Fibroblast of lung (primary cell): ENCODE data around the gene PHF2. TPM values are rescaled to one million over a fixed set of nuclear protein-coding genes. Genes with fewer than 3 reads are reported as not detected.

ENCODE experiments used
- DNase-seq, 2 donors: peaks; one replicate each; pipeline versions ENCODE4 v3.0.0 to v3.0.0-alpha.2; 2010; ENCODE audit warnings: low read depth in 2 of 2
- H2AFZ ChIP-seq: 2 replicates; pipeline ENCODE4 v1.5.1; 2012; ENCODE audit warnings: low read length, control low read depth, inconsistent platforms
- H3K27ac ChIP-seq: 2 replicates; pipeline ENCODE4 v1.5.1; 2011; ENCODE audit warnings: low read length, control low read depth; ENCODE audit not compliant: insufficient read depth
- H3K27me3 ChIP-seq: 2 replicates; pipeline ENCODE4 v1.5.1; 2011; ENCODE audit warnings: mild to moderate bottlenecking, low read length; ENCODE audit not compliant: control insufficient read depth, insufficient read depth
- H3K36me3 ChIP-seq: 2 replicates; pipeline ENCODE4 v1.5.1; 2011; ENCODE audit warnings: low read length; ENCODE audit not compliant: control insufficient read depth, insufficient read depth
- H3K4me1 ChIP-seq: 2 replicates; pipeline ENCODE4 v1.5.1; 2011; ENCODE audit warnings: low read length; ENCODE audit not compliant: control insufficient read depth, insufficient read depth; ENCODE audit errors: extremely low read depth
- H3K4me2 ChIP-seq: 2 replicates; pipeline ENCODE4 v1.5.1; 2011; ENCODE audit warnings: low read length, control low read depth; ENCODE audit not compliant: insufficient read depth; ENCODE audit errors: extremely low read depth
- H3K4me3 ChIP-seq, 4 experiments: fragments of 200-600 bp in 1 of 4; sonication (generic) in 1 of 4; replicated peaks in 1 of 4; 2 replicates each; pipeline ENCODE4 v1.5.1; 2011 to 2016; ENCODE audit warnings: low read length in 4 of 4, low read depth in 3 of 4, mild to moderate bottlenecking in 3 of 4, control low read depth in 2 of 4, inconsistent platforms in 1 of 4, mixed read lengths in 1 of 4; ENCODE audit not compliant: insufficient read depth in 1 of 4; ENCODE audit errors: control extremely low read depth in 1 of 4
- H3K79me2 ChIP-seq: 2 replicates; pipeline ENCODE4 v1.5.1; 2012; ENCODE audit warnings: mild to moderate bottlenecking, low read length, inconsistent platforms; ENCODE audit not compliant: control insufficient read depth, insufficient read depth
- H3K9ac ChIP-seq: 2 replicates; pipeline ENCODE4 v1.5.1; 2011; ENCODE audit warnings: mild to moderate bottlenecking, low read length, control low read depth; ENCODE audit not compliant: insufficient read depth
- H3K9me3 ChIP-seq: 2 replicates; pipeline ENCODE4 v1.5.1; 2012; ENCODE audit warnings: low read depth, low read length; ENCODE audit not compliant: control insufficient read depth, insufficient read depth
- H4K20me1 ChIP-seq: 2 replicates; pipeline ENCODE4 v1.5.1; 2011; ENCODE audit warnings: low read length; ENCODE audit not compliant: control insufficient read depth, insufficient read depth; ENCODE audit errors: extremely low read depth
- CTCF ChIP-seq, 2 donors: IDR thresholded peaks in 1 of 2; conservative IDR thresholded peaks in 1 of 2; 1 replicate in 1 of 2; 2 replicates in 1 of 2; pipeline ENCODE4 v1.5.1; 2011 to 2012; ENCODE audit warnings: low read length in 2 of 2, control low read depth in 1 of 2, inconsistent platforms in 1 of 2, low read depth in 1 of 2, mild to moderate bottlenecking in 1 of 2
- EZH2 ChIP-seq: IDR thresholded peaks from 2 replicates; pipeline ENCODE4 v1.5.1; 2012; ENCODE audit warnings: low read length, control low read depth, mild to moderate bottlenecking; ENCODE audit errors: missing control alignments
- polyA plus RNA-seq, 2 donors: library from polyadenylated mRNA; depleted of rRNA in 1 of 2; stranded (reverse) in 1 of 2; unstranded in 1 of 2; fragments of >200 nt; gene quantifications; 2 replicates each; pipeline ENCODE4 v1.2.1, GENCODE V29; 2011 to 2012; ENCODE audit warnings: missing spikeins in 1 of 2
- total RNA-seq: library from RNA; depleted of rRNA; stranded (reverse); fragments of >200 nt; gene quantifications from 2 replicates; pipeline ENCODE4 v1.2.1, GENCODE V29; 2014

The PHF2 gene
- total and polyA plus RNA-seq, 2 donors (not counting 1 experiment from before 2014, with no cell fraction given) = 9.2 to 13.4 TPM

- Histone ChIP-seq H2AFZ (no peak overlapping the region), H3K27me3 (no peaks in the 10 kb centered on the region), H3K4me3 (no peak overlapping the region), H3K9ac (no peak overlapping the region), H3K36me3 (peaks cover 9% of the 10 kb centered on the region), H3K4me2 (no peak overlapping the region), H3K27ac (no peak overlapping the region), H3K79me2 (no peaks in the 10 kb centered on the region), H4K20me1 (no peaks in the 10 kb centered on the region), H3K9me3 (no peaks in the 10 kb centered on the region), H3K4me1 (no peaks in the 10 kb centered on the region)
- no peak for DNase-seq
- TF ChIP-seq EZH2 (no peak), CTCF (conservative IDR thresholded peaks at IDR 0.05 in 1 of 2, IDR thresholded peaks at IDR 0.05 in 1 of 2; ENCODE audit: low read depth in 1 of 2, low read length in 2 of 2) (no peak)
Observed at GRCh38 chr9:93677641-93678136, 101.3 kb downstream of the PHF2 start.

DNA sequence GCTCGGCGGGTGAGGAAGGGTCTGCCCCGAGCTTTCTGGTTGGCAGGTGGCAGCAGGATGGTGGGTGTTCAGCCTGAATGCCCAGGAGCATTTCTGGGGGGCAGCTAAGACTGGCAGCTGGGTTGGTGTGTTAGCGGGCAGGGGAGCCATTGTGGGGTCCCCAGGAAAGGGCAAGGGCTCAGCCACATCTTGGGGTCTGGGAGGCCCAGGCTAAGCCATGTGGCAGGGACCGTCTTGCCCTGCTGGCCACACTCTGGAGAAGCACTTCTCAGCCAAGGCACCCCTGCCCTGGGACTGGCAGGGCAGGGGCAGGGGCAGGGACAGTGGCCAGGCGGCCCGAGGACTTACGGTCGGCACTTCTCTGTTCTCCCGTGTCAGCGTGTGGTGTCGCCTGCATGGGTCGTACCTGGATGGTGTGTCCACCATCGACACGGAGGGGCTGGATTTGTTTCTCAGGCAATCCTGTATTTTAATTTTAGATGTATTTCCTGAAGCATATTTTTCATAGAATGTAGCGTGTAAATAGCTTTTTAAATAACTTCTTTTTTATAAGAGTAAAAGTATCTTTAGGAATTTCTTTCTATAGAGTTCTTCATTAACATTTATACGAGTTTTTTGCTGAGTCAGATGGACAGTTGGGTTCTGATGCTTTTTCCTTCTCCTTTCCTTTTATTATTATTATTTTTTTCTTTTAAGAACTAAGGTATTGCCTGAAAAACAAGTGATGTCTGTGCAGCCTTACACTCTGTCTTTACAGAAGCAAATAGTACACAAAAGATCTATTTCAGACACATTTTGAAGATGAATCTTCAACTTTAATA, 102.0 kb downstream of the PHF2 start:
- Histone ChIP-seq H2AFZ (no peak overlapping the region), H3K27me3 (no peaks in the 10 kb centered on the region), H3K9me3 (no peaks in the 10 kb centered on the region), H4K20me1 (no peaks in the 10 kb centered on the region), H3K9ac (no peak overlapping the region), H3K79me2 (no peaks in the 10 kb centered on the region), H3K4me3 (no peak overlapping the region), H3K4me1 (no peaks in the 10 kb centered on the region), H3K4me2 (no peak overlapping the region), H3K36me3 (peaks cover 9% of the 10 kb centered on the region), H3K27ac (no peak overlapping the region)
- DNase-seq = no peak
- TF ChIP-seq EZH2 (no peak), CTCF (conservative IDR thresholded peaks at IDR 0.05 in 1 of 2, IDR thresholded peaks at IDR 0.05 in 1 of 2; ENCODE audit: low read depth in 1 of 2, low read length in 2 of 2) (no peak)

DNA sequence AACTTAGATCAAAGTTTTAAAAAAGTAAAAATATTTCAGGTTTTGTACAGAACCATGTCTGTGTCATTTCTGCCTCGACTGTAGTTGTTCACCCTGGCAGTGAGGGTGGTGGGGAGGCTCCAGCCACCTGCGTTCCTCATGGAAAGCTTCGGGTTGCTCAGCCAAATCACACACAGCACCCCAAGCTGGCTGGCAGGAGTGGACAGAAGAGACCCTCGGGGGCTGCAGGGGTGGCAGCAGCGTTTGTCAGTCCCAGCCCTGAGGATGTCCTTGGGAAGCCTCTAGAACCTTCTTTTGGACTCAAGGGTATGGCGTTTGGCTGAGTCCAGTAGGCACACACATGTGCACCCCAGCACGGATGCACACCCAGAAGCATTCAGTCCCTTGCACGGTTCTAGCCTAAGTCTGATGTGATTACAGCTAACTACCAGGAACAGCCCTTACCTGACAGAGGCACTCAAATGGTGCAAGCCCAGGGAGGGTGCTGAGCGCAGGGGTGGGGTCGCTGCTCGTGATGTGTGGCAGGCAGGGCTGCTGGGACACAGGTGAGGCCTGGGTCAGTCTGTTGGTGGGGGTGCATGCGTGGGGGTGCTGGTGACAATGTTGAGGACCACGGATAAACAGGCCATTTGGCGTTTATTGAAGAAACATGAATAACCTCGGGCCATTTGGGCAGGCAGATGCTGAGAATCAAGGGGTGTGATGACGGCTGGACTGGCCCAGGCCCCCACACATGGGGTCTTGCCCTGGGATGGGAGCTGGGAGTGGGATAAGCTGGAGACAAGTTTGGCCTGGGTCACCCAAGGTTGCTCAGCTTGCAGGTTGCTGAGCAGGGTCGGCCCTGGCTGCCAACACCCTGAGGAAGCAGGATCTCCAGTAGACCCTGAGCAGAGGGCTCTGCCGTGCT, 103.4 kb downstream of the PHF2 start:
- peaks cover 6% of the 10 kb centered on the region for H3K36me3 ChIP-seq
- no peaks in the 10 kb centered on the region for H3K4me1 ChIP-seq
- H3K4me3 ChIP-seq = no peak overlapping the region
- TF ChIP-seq EZH2 (no peak), CTCF (conservative IDR thresholded peaks at IDR 0.05 in 1 of 2, IDR thresholded peaks at IDR 0.05 in 1 of 2; ENCODE audit: low read depth in 1 of 2, low read length in 2 of 2) (no peak)
- no peaks in the 10 kb centered on the region for H3K79me2 ChIP-seq
- no peak overlapping the region for H2AFZ ChIP-seq
- no peaks in the 10 kb centered on the region for H3K27me3 ChIP-seq
- no peaks in the 10 kb centered on the region for H3K9me3 ChIP-seq
- no peaks in the 10 kb centered on the region for H4K20me1 ChIP-seq
- H3K4me2 ChIP-seq = no peak overlapping the region
- no peak overlapping the region for H3K27ac ChIP-seq
- DNase-seq = no peak
- no peak overlapping the region for H3K9ac ChIP-seq
